Epithelial cell of esophagus (primary cell): ENCODE results near the gene PPIL1.

ENCODE experiments used
- DNase-seq: peaks from one replicate; pipeline ENCODE4 v3.0.0; 2010; ENCODE audit warnings: low read depth
- H3K4me3 ChIP-seq: 2 replicates; pipeline ENCODE4 v1.5.1; 2011; ENCODE audit warnings: mild to moderate bottlenecking, low read length, control low read depth
- TF ChIP-seq, protein P1 (sequence below): IDR thresholded peaks from 2 replicates; pipeline ENCODE4 v1.5.1; 2011; ENCODE audit warnings: low read depth, mild to moderate bottlenecking, low read length, control low read depth, inconsistent platforms; ENCODE audit not compliant: insufficient read depth; ENCODE audit errors: missing control alignments

Gene PPIL1

DNA sequence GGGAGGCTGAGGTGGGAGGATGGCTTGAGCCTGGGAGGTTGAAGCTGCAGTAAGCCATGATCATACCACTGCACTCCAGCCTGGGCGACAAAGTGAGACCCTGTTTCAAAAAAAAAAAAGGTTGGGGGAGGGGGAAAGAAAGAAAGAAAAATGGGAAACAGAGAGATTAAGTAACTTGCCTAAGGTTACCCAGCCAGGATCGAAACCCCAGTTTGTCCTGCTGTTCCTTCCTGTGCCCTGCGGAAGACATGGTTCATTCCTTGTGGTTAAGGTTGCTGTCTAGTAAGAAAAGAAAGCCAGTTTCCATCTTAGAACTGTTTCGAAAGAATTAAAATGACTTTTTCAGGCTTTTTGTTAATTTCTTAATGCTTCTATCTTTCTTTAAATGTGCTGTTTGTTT lies 41.0 kb upstream of the PPIL1 start:
- DNase-seq: no peak
- TF ChIP-seq, protein P1, sequence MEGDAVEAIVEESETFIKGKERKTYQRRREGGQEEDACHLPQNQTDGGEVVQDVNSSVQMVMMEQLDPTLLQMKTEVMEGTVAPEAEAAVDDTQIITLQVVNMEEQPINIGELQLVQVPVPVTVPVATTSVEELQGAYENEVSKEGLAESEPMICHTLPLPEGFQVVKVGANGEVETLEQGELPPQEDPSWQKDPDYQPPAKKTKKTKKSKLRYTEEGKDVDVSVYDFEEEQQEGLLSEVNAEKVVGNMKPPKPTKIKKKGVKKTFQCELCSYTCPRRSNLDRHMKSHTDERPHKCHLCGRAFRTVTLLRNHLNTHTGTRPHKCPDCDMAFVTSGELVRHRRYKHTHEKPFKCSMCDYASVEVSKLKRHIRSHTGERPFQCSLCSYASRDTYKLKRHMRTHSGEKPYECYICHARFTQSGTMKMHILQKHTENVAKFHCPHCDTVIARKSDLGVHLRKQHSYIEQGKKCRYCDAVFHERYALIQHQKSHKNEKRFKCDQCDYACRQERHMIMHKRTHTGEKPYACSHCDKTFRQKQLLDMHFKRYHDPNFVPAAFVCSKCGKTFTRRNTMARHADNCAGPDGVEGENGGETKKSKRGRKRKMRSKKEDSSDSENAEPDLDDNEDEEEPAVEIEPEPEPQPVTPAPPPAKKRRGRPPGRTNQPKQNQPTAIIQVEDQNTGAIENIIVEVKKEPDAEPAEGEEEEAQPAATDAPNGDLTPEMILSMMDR: no peak
- no peak overlapping the region for H3K4me3 ChIP-seq

DNA sequence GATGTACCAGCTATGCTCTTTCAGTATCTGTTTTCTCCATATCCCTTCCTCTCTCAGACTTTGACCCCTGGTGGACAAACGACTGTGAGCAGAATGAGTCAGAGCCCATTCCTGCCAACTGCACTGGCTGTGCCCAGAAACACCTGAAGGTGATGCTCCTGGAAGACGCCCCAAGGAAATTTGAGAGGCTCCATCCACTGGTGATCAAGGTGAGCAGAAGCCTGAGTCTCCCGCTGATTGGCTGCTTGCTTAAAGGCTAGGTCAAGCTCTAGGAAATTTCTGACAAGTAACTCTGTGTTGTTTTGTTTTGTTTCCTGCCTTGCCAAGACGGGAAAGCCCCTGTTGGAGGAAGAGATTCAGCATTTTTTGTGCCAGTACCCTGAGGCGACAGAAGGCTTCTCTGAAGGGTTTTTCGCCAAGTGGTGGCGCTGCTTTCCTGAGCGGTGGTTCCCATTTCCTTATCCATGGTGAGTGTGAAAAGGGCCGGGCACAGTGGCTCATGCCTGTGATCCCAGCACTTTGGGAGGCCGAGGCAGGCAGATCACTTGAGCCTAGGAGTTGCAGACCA lies 39.7 kb upstream of the PPIL1 start:
- TF ChIP-seq, protein P1: peak; percentile 42

DNA sequence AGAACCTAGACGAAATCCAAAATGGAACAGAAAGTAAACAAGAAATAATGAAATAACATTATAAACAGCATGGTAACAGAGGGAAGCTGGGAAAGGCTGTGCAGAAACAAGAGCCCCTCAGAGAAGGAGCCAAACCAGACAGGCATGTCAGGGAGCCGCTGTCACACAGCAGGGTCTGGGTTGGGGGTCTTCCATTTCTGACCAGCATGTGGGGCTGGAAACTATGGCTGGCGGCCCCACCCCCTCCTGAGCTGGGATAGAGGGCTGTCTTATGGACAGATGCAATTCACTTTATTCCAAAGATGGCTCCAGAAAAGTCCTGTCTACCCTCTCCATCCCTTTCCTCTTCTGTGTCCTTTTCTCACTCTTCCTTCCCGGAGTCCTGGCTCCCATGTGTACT lies 38.5 kb upstream of the PPIL1 start:
- H3K4me3 ChIP-seq: no peak overlapping the region
- TF ChIP-seq, protein P1: no peak
- no peak for DNase-seq

More for the DNA sequence above, 39.7 kb upstream of the PPIL1 start:
- DNase-seq: peak; percentile 96
- H3K4me3 ChIP-seq: no peak overlapping the region

DNA sequence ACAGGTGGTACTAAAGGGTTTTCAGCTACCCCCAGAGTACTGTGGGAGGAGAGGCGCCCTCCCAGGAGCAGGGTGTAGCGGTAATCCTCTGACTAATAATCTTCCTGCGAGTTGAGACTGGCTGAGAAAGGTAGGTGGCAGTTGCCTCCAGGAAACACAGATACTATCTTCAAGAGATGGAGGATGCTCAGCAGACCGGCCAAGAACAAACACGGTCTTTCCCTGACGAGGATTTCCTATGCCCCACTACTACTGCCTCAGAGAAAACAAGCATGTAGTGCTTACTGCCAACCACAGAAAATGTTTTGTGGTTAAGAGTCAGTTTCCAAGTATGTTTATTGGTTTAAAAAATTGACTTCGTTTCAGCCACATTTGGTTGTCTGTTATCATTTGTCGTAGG lies 38.0 kb upstream of the PPIL1 start:
- TF ChIP-seq, protein P1: peak; percentile 22
- peak; percentile 93 for DNase-seq
- H3K4me3 ChIP-seq: no peak overlapping the region

DNA sequence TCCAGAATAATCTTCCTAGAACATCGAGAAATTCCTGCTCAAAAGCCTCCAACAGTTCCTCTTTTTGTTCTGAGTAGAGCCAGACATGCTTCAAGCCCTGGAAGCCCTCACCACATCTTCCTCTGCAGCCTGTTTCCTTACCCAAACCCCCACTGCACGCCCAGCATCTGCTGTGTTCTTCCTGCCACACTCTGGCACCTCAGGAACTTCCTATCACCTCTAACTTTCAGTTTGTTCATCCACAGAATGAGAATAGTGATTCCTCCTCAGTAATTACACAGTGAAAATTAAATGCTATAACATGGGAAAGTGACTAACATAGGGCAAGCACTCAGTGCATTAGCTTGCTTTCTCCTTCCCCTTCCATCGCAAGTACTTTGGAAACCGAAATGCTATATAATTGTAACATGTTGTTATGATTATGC lies 37.4 kb upstream of the PPIL1 start:
- H3K4me3 ChIP-seq: no peak overlapping the region
- DNase-seq: no peak
- TF ChIP-seq, protein P1: no peak

DNA sequence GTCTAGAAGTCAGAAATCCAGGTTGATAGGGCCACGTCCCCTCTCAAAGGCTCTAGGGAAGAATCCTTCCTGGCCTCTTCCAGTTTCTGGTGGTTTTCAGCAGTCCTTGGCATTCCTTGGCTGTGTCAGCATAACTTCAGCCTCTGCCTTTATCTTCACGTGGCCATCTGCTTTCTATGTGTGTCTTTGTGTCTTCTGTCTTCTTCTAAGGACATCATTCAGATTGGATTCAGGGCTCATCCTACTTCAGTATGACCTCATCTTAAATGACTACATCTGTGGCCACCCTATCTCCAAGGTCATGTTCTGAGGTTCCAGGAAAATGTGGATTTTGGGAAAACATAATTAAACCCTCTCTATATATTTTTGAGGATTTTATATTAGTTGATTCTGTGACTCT lies 34.1 kb upstream of the PPIL1 start:
- no peak overlapping the region for H3K4me3 ChIP-seq
- TF ChIP-seq, protein P1: no peak
- DNase-seq: no peak

DNA sequence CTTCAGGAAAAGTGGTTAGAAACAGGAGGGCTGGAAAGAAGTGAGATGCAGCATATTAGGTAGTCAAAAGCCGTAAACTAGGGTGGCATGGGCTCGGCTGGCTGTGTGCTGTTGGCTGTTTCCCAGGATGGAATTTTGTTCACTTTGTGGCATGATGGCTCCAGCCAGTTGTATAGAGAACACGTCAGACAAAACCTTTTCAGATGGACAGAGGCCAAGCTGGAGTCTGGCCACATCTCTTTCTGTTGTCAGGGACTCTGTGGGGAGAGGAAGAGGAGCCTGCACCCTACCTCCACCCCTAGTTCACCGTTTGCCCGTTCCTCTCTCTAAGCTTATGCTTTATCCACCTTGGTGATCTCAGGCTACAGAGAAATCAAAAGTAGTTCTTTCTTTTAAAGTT lies 33.2 kb upstream of the PPIL1 start:
- H3K4me3 ChIP-seq: no peak overlapping the region
- TF ChIP-seq, protein P1: no peak
- peak; percentile 16 for DNase-seq
